Activated T-cell treated with anti-CD3 and anti-CD28 coated beads, Interleukin-2, amount 50 U/mL, for 4 hours (primary cell): ENCODE measurements around the gene ATG7. TPM values are rescaled to one million over a fixed set of nuclear protein-coding genes. Genes with fewer than 3 reads are reported as not detected.
"Not testable (repeated sequence)": the region's sequence is repeated elsewhere in the genome, so short reads cannot be mapped to it uniquely, and the experiment has no call there.

Source experiments
- ATAC-seq, 2 donors: fragments of 200-7000 bp; cut with Tn5 transposase; one replicate each; pipeline ENCODE4 v1.10.0; 2021
- DNase-seq: peaks from one replicate; pipeline ENCODE4 v3.0.0-alpha.2; 2020
- H3K27me3 Mint-ChIP-seq: one replicate; pipeline ENCODE4 v1.8.0; 2021; ENCODE audit warnings: low read depth, mixed read lengths
- H3K36me3 Mint-ChIP-seq: one replicate; pipeline ENCODE4 v1.8.0; 2022; ENCODE audit warnings: mixed read lengths; ENCODE audit not compliant: insufficient read depth
- H3K4me1 Mint-ChIP-seq: one replicate; pipeline ENCODE4 v1.8.0; 2021; ENCODE audit warnings: low read depth, mixed read lengths
- H3K4me3 Mint-ChIP-seq: one replicate; pipeline ENCODE4 v1.8.0; 2021; ENCODE audit warnings: mild to moderate bottlenecking, moderate library complexity, mixed read lengths
- H3K9me3 Mint-ChIP-seq: one replicate; pipeline ENCODE4 v1.8.0; 2021; ENCODE audit warnings: mixed read lengths
- total RNA-seq, 3 donors: library from RNA; stranded (reverse); gene quantifications; one replicate each; pipeline ENCODE4 v1.2.1, GENCODE V29; 2021

The ATG7 gene
- total RNA-seq, 3 donors from 2014 or later, result 32.6 to 36.6 (median 35.6) TPM

- DNase-seq (no peak), ATAC-seq (peak in 1 of 2 donors; percentile 27)
Measured at GRCh38 chr3:11567516-11568467, 295.6 kb downstream of the ATG7 start.

GRCh38 chr3:11568503-11569155 is 296.4 kb downstream of the ATG7 start:
- DNase-seq, result no peak
- no peak for ATAC-seq
- H3K36me3 Mint-ChIP-seq, result peaks cover 8% of the 10 kb centered on the region
- H3K4me1 Mint-ChIP-seq, result peaks cover 7% of the 10 kb centered on the region
- no peak overlapping the region for H3K4me3 Mint-ChIP-seq
- no peaks in the 10 kb centered on the region for H3K9me3 Mint-ChIP-seq
- H3K27me3 Mint-ChIP-seq, result no peaks in the 10 kb centered on the region

More at GRCh38 chr3:11567516-11568467, 295.6 kb downstream of the ATG7 start:
- Mint-ChIP-seq H3K27me3 (no peaks in the 10 kb centered on the region), H3K4me1 (peaks cover 6% of the 10 kb centered on the region), H3K36me3 (peaks cover 10% of the 10 kb centered on the region), H3K9me3 (no peaks in the 10 kb centered on the region), H3K4me3 (no peak overlapping the region)

- ATAC-seq (peak in 1 of 2 donors; percentile 7), DNase-seq (no peak)
- peaks cover 6% of the 10 kb centered on the region for H3K36me3 Mint-ChIP-seq
- no peak overlapping the region for H3K4me3 Mint-ChIP-seq
- H3K9me3 Mint-ChIP-seq, result no peaks in the 10 kb centered on the region
- H3K4me1 Mint-ChIP-seq, result peaks cover 8% of the 10 kb centered on the region
- H3K27me3 Mint-ChIP-seq, result no peaks in the 10 kb centered on the region
Measured at GRCh38 chr3:11569156-11569741, 297.1 kb downstream of the ATG7 start.

GRCh38 chr3:11570251-11570650 is 298.1 kb downstream of the ATG7 start:
- H3K36me3 Mint-ChIP-seq, result peaks cover 6% of the 10 kb centered on the region
- DNase-seq (no peak), ATAC-seq (no peak)
- H3K4me3 Mint-ChIP-seq, result no peak overlapping the region
- no peaks in the 10 kb centered on the region for H3K27me3 Mint-ChIP-seq
- peaks cover 8% of the 10 kb centered on the region for H3K4me1 Mint-ChIP-seq
- H3K9me3 Mint-ChIP-seq, result no peaks in the 10 kb centered on the region

GRCh38 chr3:11570789-11571495 is 298.7 kb downstream of the ATG7 start:
- peaks cover 6% of the 10 kb centered on the region for H3K36me3 Mint-ChIP-seq
- peaks cover 8% of the 10 kb centered on the region for H3K4me1 Mint-ChIP-seq
- H3K27me3 Mint-ChIP-seq, result no peaks in the 10 kb centered on the region
- ATAC-seq, result no peak
- H3K4me3 Mint-ChIP-seq, result no peak overlapping the region
- DNase-seq, result no peak
- no peaks in the 10 kb centered on the region for H3K9me3 Mint-ChIP-seq

- not testable (repeated sequence) for H3K4me3 Mint-ChIP-seq, DNase-seq, H3K27me3 Mint-ChIP-seq, H3K36me3 Mint-ChIP-seq, H3K4me1 Mint-ChIP-seq, ATAC-seq, H3K9me3 Mint-ChIP-seq
Measured at GRCh38 chr3:11572660-11573059, 300.5 kb downstream of the ATG7 start.

- ATAC-seq (no peak), DNase-seq (no peak)
- H3K36me3 Mint-ChIP-seq, result peaks cover 6% of the 10 kb centered on the region
- H3K27me3 Mint-ChIP-seq, result no peaks in the 10 kb centered on the region
- H3K4me1 Mint-ChIP-seq, result peaks cover 4% of the 10 kb centered on the region
- H3K9me3 Mint-ChIP-seq, result no peaks in the 10 kb centered on the region
- H3K4me3 Mint-ChIP-seq, result no peak overlapping the region
Measured at GRCh38 chr3:11574981-11575669, 302.9 kb downstream of the ATG7 start.

- Mint-ChIP-seq H3K4me3 (no peak overlapping the region), H3K4me1 (peaks cover 7% of the 10 kb centered on the region), H3K9me3 (no peaks in the 10 kb centered on the region), H3K36me3 (peaks cover 11% of the 10 kb centered on the region), H3K27me3 (no peaks in the 10 kb centered on the region)
- ATAC-seq (no peak), DNase-seq (no peak)
Measured at GRCh38 chr3:11575677-11576076, 303.5 kb downstream of the ATG7 start.

- DNase-seq, result no peak
- Mint-ChIP-seq H3K36me3 (peaks cover 11% of the 10 kb centered on the region), H3K4me1 (peaks cover 7% of the 10 kb centered on the region), H3K27me3 (no peaks in the 10 kb centered on the region), H3K4me3 (no peak overlapping the region), H3K9me3 (no peaks in the 10 kb centered on the region)
- ATAC-seq, result no peak
Measured at GRCh38 chr3:11576453-11576852, 304.3 kb downstream of the ATG7 start.

GRCh38 chr3:11578169-11578568 is 306.0 kb downstream of the ATG7 start:
- H3K4me1 Mint-ChIP-seq, result peaks cover 20% of the 10 kb centered on the region
- peaks cover 7% of the 10 kb centered on the region for H3K36me3 Mint-ChIP-seq
- no peaks in the 10 kb centered on the region for H3K27me3 Mint-ChIP-seq
- H3K4me3 Mint-ChIP-seq, result no peak overlapping the region
- ATAC-seq, result no peak
- no peak for DNase-seq
- no peaks in the 10 kb centered on the region for H3K9me3 Mint-ChIP-seq

GRCh38 chr3:11580645-11581044 is 308.4 kb downstream of the ATG7 start:
- no peak for DNase-seq
- Mint-ChIP-seq H3K36me3 (peaks cover 11% of the 10 kb centered on the region), H3K4me1 (peaks cover 37% of the 10 kb centered on the region), H3K9me3 (no peaks in the 10 kb centered on the region), H3K4me3 (no peak overlapping the region), H3K27me3 (no peaks in the 10 kb centered on the region)
- ATAC-seq, result no peak

- no peak for ATAC-seq
Measured at GRCh38 chr3:11581237-11582190, 309.3 kb downstream of the ATG7 start.

More at GRCh38 chr3:11581237-11582190, 309.3 kb downstream of the ATG7 start:
- DNase-seq, result no peak
- Mint-ChIP-seq H3K9me3 (no peaks in the 10 kb centered on the region), H3K4me3 (no peak overlapping the region), H3K36me3 (peaks cover 12% of the 10 kb centered on the region), H3K4me1 (peaks cover 40% of the 10 kb centered on the region), H3K27me3 (no peaks in the 10 kb centered on the region)
